Esophagus muscularis mucosa (tissue), 4 donors: ENCODE results near the gene OR2Z1. TPM values are rescaled to one million over a fixed set of nuclear protein-coding genes. Genes with fewer than 3 reads are reported as not detected.

Source experiments
- DNase-seq: peaks from one replicate; pipeline ENCODE4 v3.0.0-alpha.2; 2017; ENCODE audit errors: extremely low spot score
- H3K27ac ChIP-seq, 4 donors: fragments of 200-600 bp; sonication (generic); replicated peaks in 1 of 4; 1 replicate in 3 of 4; 2 replicates in 1 of 4; pipeline ENCODE4 v1.5.1; 2016 to 2019; ENCODE audit warnings: mild to moderate bottlenecking in 1 of 4
- H3K27me3 ChIP-seq, 4 donors: fragments of 200-600 bp; sonication (generic); one replicate each; pipeline versions ENCODE4 v1.5.1 to v1.6.0; 2016 to 2019
- H3K36me3 ChIP-seq, 4 donors: fragments of 200-600 bp; sonication (generic); one replicate each; pipeline ENCODE4 v1.5.1; 2016 to 2019
- H3K4me1 ChIP-seq, 4 donors: fragments of 200-600 bp; sonication (generic); one replicate each; pipeline ENCODE4 v1.5.1; 2016 to 2019
- H3K4me3 ChIP-seq, 4 donors: fragments of 200-600 bp; sonication (generic); 1 replicate in 2 of 4; 2 replicates in 2 of 4; pipeline ENCODE4 v1.5.1; 2016 to 2019; ENCODE audit warnings: mild to moderate bottlenecking in 4 of 4, moderate library complexity in 1 of 4
- H3K9me3 ChIP-seq, 4 donors: fragments of 200-600 bp; sonication (generic); 1 replicate in 3 of 4; 2 replicates in 1 of 4; pipeline ENCODE4 v1.5.1; 2016 to 2019
- CTCF ChIP-seq, 3 experiments: fragments of 200-600 bp in 2 of 3; fragments of 450-650 bp in 1 of 3; sonication (generic) in 2 of 3; IDR thresholded peaks; one replicate each; pipeline ENCODE4 v1.5.1; 2017 to 2019; ENCODE audit warnings: antibody characterized with exemption in 3 of 3, mild to moderate bottlenecking in 2 of 3, moderate library complexity in 1 of 3
- EP300 ChIP-seq: sonication (generic); formaldehyde crosslinking; IDR thresholded peaks from one replicate; pipeline ENCODE4 v1.6.1; 2017; ENCODE audit warnings: antibody characterized with exemption
- POLR2A ChIP-seq: fragments of 450-650 bp; IDR thresholded peaks from one replicate; pipeline ENCODE4 v1.6.1; 2017; ENCODE audit warnings: antibody characterized with exemption, moderate library complexity, mild to moderate bottlenecking, low read depth
- POLR2AphosphoS5 ChIP-seq, 2 donors: sonication (generic); formaldehyde crosslinking; IDR thresholded peaks; one replicate each; pipeline ENCODE4 v1.6.1; 2017; ENCODE audit warnings: antibody characterized with exemption in 2 of 2
- WGBS: methylation state at CpG from one replicate; pipeline ENCODE4 v1.1.5; 2018; 5-methylcytosine and 5-hydroxymethylcytosine counted together
- intact Hi-C: fragments of 100-400 bp; cut with DNase I; formaldehyde crosslinking; loops from one replicate; pipeline ENCODE4 v1.15.1; 2023
- total RNA-seq, 4 donors: library from RNA; depleted of rRNA; stranded (reverse); fragments of >200 nt; gene quantifications; one replicate each; pipeline versions ENCODE4 v1.1.0 to v1.2.1, GENCODE V29; 2016

The OR2Z1 gene
- total RNA-seq, 4 donors from 2014 or later = not detected

GRCh38 chr19:8695501-8695900, 25.9 kb upstream of the OR2Z1 start:
- no peak for DNase-seq
- intact Hi-C loops = no loop called here
- Histone ChIP-seq H3K27ac (no peak overlapping the region), H3K4me3 (no peak overlapping the region), H3K4me1 (no peaks in the 10 kb centered on the region), H3K9me3 (no peaks in the 10 kb centered on the region), H3K27me3 (peaks cover 0 to 80% (median 2%) of the 10 kb centered on the region in 4 donors), H3K36me3 (no peaks in the 10 kb centered on the region)
- TF ChIP-seq CTCF (IDR thresholded peaks at IDR 0.05) = no peak
- no peak for TF ChIP-seq POLR2AphosphoS5 (IDR thresholded peaks at IDR 0.05)
- WGBS = 79% methylated on average over 6 of the region's 6 CpGs

- H3K27me3 ChIP-seq = peaks cover 0 to 84% (median 2%) of the 10 kb centered on the region in 4 donors
Observed at GRCh38 chr19:8695911-8696310, 25.5 kb upstream of the OR2Z1 start.

GRCh38 chr19:8696993-8697392, 24.4 kb upstream of the OR2Z1 start:
- no peaks in the 10 kb centered on the region for H3K4me1 ChIP-seq
- peaks cover 0 to 92% (median 2%) of the 10 kb centered on the region in 4 donors for H3K27me3 ChIP-seq
- TF ChIP-seq POLR2A (no peak), CTCF (IDR thresholded peaks at IDR 0.05) (no peak), POLR2AphosphoS5 (IDR thresholded peaks at IDR 0.05) (no peak), EP300 (no peak)
- no peak overlapping the region for H3K4me3 ChIP-seq
- 71% methylated on average over 1 of the region's 1 CpG for WGBS
- intact Hi-C loops = no loop called here
- H3K36me3 ChIP-seq = no peaks in the 10 kb centered on the region
- no peak overlapping the region for H3K27ac ChIP-seq
- H3K9me3 ChIP-seq = no peaks in the 10 kb centered on the region
- DNase-seq = no peak

More at GRCh38 chr19:8695911-8696310, 25.5 kb upstream of the OR2Z1 start:
- Histone ChIP-seq H3K36me3 (no peaks in the 10 kb centered on the region), H3K9me3 (no peaks in the 10 kb centered on the region), H3K27ac (no peak overlapping the region), H3K4me1 (no peaks in the 10 kb centered on the region), H3K4me3 (no peak overlapping the region)
- DNase-seq = no peak
- intact Hi-C loops = no loop called here
- 70% methylated on average over 6 of the region's 6 CpGs for WGBS
- TF ChIP-seq POLR2A = no peak
- no peak for TF ChIP-seq CTCF (IDR thresholded peaks at IDR 0.05)
- no peak for TF ChIP-seq EP300
- no peak for TF ChIP-seq POLR2AphosphoS5 (IDR thresholded peaks at IDR 0.05)

- 100% methylated on average over 1 of the region's 60 CpGs for WGBS
- H3K27me3 ChIP-seq = peaks cover 0 to 94% (median 2%) of the 10 kb centered on the region in 4 donors
- intact Hi-C loops = no loop called here
Observed at GRCh38 chr19:8697671-8698432, 23.6 kb upstream of the OR2Z1 start.

GRCh38 chr19:8698433-8699063, 22.9 kb upstream of the OR2Z1 start, which contains the start of gene ACTL9:
TSS of gene ACTL9 (minus strand) at chr19:8698795. CDS start at chr19:8698701, 94 bp downstream.
- Histone ChIP-seq H3K4me1 (no peaks in the 10 kb centered on the region), H3K9me3 (no peaks in the 10 kb centered on the region), H3K36me3 (no peaks in the 10 kb centered on the region), H3K27ac (no peak within 1 kb of the TSS), H3K4me3 (no peak within 1 kb of the TSS), H3K27me3 (peaks cover 0 to 87% (median 2%) of the 10 kb centered on the region in 4 donors)
- intact Hi-C loops = no loop called here
- DNase-seq = no peak
- TF ChIP-seq POLR2A = no peak
- TF ChIP-seq POLR2AphosphoS5 (IDR thresholded peaks at IDR 0.05) = no peak
- TF ChIP-seq CTCF (IDR thresholded peaks at IDR 0.05) = no peak
- no peak for TF ChIP-seq EP300
- 66% methylated on average over 19 of the region's 23 CpGs for WGBS

More at GRCh38 chr19:8697671-8698432, 23.6 kb upstream of the OR2Z1 start:
- Histone ChIP-seq H3K4me3 (no peak overlapping the region), H3K27ac (no peak overlapping the region), H3K4me1 (no peaks in the 10 kb centered on the region), H3K36me3 (no peaks in the 10 kb centered on the region), H3K9me3 (no peaks in the 10 kb centered on the region)
- no peak for DNase-seq
- TF ChIP-seq EP300 = no peak
- no peak for TF ChIP-seq POLR2AphosphoS5 (IDR thresholded peaks at IDR 0.05)
- TF ChIP-seq POLR2A = no peak
